GM19463 (cell line): ENCODE data around the gene PRR20E.
"Not testable (repeated sequence)": the region's sequence is repeated elsewhere in the genome, so short reads cannot be mapped to it uniquely, and the experiment has no call there.

ENCODE experiments used
- ATAC-seq: cut with Tn5 transposase; IDR thresholded peaks from one replicate; pipeline ENCODE4 v1.9.1; 2021; ENCODE audit warnings: mild to moderate bottlenecking, moderate library complexity; ENCODE audit not compliant: unreplicated experiment

The PRR20E gene

DNA sequence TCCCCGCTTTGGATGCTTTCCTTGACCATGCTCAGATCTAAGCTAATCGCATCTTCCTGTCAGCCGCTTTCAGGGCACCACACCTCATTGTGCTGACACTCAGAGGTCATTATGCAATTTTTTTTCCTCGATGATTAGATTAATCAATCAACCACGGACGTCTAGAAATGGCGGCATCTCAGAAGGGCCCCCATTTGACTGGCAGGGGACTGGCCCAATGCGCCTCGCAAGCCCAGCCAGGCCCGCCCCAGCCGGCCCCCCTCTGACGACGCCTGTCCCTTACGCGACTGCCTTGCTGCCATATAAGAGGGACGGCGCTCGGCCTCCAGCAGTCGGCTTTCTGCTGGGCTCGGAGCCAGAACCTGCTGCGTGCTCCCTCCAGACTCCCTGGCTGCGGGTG lies at the start of gene PRR20E:
Gene PRR20E (plus strand): TSS at position 301 of the 400 bp plus-strand sequence. CDS start 387 bp downstream, outside the sequence.
- ATAC-seq: not testable (repeated sequence)

- no peak for ATAC-seq
These were observed 43.3 kb upstream of the PRR20E start for GRCh38 chr13:57123681-57124080.

- ATAC-seq: no peak
These were observed 38.1 kb upstream of the PRR20E start for GRCh38 chr13:57128909-57129308.

- ATAC-seq: no peak
These were observed 30.9 kb upstream of the PRR20E start for GRCh38 chr13:57136093-57136492.

DNA sequence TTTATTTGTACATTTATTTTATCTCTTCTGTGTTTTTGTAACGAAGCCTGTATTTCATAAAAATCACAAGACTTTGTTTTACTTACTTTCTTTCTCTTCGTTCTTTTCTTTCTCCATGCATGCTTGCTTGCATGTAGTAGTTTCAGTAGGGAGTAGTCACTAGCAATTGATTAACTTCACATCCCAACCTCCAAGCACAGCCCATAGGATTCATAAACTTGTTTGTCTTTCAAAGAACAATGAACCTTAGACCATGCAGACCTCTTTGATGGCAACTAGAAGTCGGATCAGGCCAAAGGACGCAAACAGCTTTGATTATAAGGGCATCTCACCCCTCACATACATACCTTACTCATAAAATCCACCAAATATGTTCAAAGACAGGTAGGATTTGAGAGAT lies 29.4 kb upstream of the PRR20E start:
- ATAC-seq: no peak

DNA sequence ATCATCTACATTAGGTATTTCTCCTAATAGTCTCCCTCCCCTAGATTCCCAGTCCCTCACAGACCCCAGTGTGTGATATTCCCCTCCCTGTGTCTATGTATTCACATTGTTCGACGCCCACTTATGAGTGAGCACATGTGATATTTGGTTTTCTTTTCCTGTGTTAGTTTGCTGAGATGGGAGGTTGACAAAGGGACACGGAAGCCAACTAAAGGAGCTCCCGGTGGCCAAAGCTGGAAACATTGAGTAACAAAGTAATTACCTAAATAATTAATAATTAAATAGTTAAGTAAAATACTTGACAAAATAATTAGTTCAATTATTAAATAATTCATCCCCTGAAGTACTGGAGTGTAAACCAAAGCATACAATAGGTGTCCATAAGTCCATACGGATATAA lies 28.0 kb upstream of the PRR20E start:
- no peak for ATAC-seq

DNA sequence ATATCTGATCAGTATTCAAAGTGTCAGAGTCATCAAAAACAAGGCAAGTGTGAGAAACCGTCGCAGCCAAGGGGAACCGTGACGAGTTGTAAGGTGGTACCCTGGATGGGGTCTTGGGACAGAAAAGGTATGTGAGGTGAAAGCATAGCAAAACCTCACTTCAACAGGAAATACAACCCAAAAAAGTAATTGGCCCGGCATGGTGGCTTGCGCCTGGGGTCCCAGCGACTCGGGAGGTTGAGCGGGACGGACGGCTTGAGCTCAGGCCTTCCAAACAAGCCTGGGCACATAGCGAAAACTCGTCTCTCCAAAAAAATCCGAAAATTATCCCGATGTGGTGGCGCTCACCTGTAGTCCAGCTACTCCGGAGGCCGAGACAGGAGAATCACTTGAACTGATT lies 27.2 kb upstream of the PRR20E start:
- ATAC-seq: not testable (repeated sequence)

DNA sequence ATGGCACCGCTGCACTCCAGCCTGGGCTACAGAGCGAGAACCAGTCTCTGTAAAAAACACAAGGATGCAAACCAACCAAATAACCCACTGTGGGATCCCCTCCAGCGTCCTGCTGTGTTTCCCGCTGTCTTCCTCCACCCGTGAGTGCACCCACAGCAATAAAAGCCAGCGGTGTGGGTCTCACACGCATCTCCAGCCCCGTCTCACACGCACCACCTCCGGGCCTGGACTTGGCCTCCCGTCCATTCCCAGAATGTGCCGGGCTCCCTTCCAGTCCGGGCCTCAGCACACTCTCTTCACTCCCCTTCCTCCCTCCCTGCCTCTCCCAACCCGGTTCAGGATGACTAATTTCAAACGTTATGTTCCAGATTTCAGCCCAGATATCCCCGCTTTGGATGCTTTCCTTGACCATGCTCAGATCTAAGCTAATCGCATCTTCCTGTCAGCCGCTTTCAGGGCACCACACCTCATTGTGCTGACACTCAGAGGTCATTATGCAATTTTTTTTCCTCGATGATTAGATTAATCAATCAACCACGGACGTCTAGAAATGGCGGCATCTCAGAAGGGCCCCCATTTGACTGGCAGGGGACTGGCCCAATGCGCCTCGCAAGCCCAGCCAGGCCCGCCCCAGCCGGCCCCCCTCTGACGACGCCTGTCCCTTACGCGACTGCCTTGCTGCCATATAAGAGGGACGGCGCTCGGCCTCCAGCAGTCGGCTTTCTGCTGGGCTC lies 26.6 kb upstream of the PRR20E start, which contains the start of gene PRR20A:
Gene PRR20A (plus strand): TSS at position 684 of the 734 bp plus-strand sequence. CDS start 387 bp downstream, outside the sequence.
- not testable (repeated sequence) for ATAC-seq

GRCh38 chr13:57147188-57147587 lies 19.8 kb upstream of the PRR20E start, which contains the start of gene PRR20B:
TSS of gene PRR20B (plus strand) at chr13:57147488. CDS start at chr13:57147875, 387 bp downstream.
- ATAC-seq: not testable (repeated sequence)

GRCh38 chr13:57148106-57148505 lies 18.9 kb upstream of the PRR20E start:
- ATAC-seq: not testable (repeated sequence)

DNA sequence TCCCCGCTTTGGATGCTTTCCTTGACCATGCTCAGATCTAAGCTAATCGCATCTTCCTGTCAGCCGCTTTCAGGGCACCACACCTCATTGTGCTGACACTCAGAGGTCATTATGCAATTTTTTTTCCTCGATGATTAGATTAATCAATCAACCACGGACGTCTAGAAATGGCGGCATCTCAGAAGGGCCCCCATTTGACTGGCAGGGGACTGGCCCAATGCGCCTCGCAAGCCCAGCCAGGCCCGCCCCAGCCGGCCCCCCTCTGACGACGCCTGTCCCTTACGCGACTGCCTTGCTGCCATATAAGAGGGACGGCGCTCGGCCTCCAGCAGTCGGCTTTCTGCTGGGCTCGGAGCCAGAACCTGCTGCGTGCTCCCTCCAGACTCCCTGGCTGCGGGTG lies 13.2 kb upstream of the PRR20E start, which contains the start of gene PRR20C:
Gene PRR20C (plus strand): TSS at position 301 of the 400 bp plus-strand sequence. CDS start 387 bp downstream, outside the sequence.
- ATAC-seq: not testable (repeated sequence)

- not testable (repeated sequence) for ATAC-seq
These were observed 6.7 kb upstream of the PRR20E start, which contains the start of gene PRR20D for GRCh38 chr13:57160332-57160731. TSS of gene PRR20D (plus strand) at chr13:57160632. CDS start at chr13:57161019, 387 bp downstream.

DNA sequence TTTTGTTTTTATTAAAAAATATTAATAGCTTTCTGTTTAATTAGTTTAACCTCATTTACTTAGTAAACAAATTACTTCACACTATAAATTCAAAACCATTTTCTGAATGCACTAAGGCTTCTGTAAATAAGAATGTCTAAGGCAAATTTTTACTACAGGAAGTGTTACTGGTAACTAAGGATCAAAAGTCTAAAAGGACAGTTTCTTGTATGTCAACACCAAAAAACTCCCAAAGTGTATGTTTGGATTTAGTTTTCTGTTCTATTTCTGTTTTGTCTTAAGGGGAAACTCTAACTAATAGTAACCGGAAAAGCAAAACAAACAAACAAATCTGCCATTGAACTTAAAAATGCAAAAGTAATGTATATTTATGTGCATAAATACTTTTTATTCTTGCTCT lies 24.7 kb downstream of the PRR20E start:
- ATAC-seq: no peak

DNA sequence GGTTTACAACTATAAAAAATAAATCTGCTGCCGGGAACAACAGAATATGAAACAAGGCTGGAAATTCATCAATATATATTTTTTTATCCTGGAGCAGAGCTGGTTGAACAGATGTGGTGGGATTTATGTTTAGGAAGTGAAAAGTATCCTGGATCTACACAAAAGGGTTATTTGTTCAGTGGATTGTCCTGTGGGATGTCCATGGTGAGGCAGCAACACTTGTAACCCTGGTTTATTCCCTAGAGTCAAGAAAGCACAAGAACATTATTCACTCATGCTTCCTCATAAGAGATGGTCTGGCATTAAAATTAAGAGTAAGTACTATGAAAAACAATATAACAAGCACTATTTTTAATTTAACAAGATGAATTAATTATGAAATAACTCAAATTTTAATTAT lies 46.0 kb downstream of the PRR20E start:
- ATAC-seq: no peak
